IMR-90 (cell line): ENCODE results near the gene CECR2.

Experiments
- BHLHE40 ChIP-seq: fragments of 150-350 bp; IDR thresholded peaks from 2 replicates; pipeline ENCODE4 v1.6.1; 2016; ENCODE audit warnings: mild to moderate bottlenecking, low read depth, low read length
- CEBPB ChIP-seq: IDR thresholded peaks from 2 replicates; pipeline ENCODE4 v1.6.1; 2012; ENCODE audit warnings: low read depth, low read length, improper control_type of control experiment
- CHD1 ChIP-seq: IDR thresholded peaks from 2 replicates; pipeline ENCODE4 v1.6.1; 2012; ENCODE audit warnings: low read depth, low read length, improper control_type of control experiment
- CTCF ChIP-seq: conservative IDR thresholded peaks from 2 replicates; pipeline ENCODE4 v1.5.1; 2012; ENCODE audit warnings: mild to moderate bottlenecking, low read depth, low read length, improper control_type of control experiment
- FOS ChIP-seq: fragments of 150-350 bp; IDR thresholded peaks from 2 replicates; pipeline ENCODE4 v1.6.1; 2016; ENCODE audit warnings: low read depth, low read length
- MAFK ChIP-seq: IDR thresholded peaks from 2 replicates; pipeline ENCODE4 v1.6.1; 2012; ENCODE audit warnings: low read depth, low read length, improper control_type of control experiment
- MAZ ChIP-seq: IDR thresholded peaks from 2 replicates; pipeline ENCODE4 v1.6.1; 2012; ENCODE audit warnings: low read depth, mild to moderate bottlenecking, low read length, improper control_type of control experiment, moderate library complexity, borderline replicate concordance
- NFE2L2 ChIP-seq: fragments of 150-350 bp; IDR thresholded peaks from 2 replicates; pipeline ENCODE4 v1.6.1; 2016; ENCODE audit warnings: low read depth, mild to moderate bottlenecking, low read length
- POLR2A ChIP-seq: IDR thresholded peaks from 2 replicates; pipeline ENCODE4 v1.6.1; 2012; ENCODE audit warnings: mild to moderate bottlenecking, low read depth, low read length
- RAD21 ChIP-seq: IDR thresholded peaks from 2 replicates; pipeline ENCODE4 v1.6.1; 2012; ENCODE audit warnings: low read length, improper control_type of control experiment
- RFX5 ChIP-seq: IDR thresholded peaks from 2 replicates; pipeline ENCODE4 v1.8.0; 2012; ENCODE audit warnings: low read depth, mild to moderate bottlenecking, low read length, moderate library complexity
- TF ChIP-seq, protein P1 (sequence below): fragments of 150-350 bp; IDR thresholded peaks from 2 replicates; pipeline ENCODE4 v1.6.1; 2017; ENCODE audit warnings: mild to moderate bottlenecking, antibody characterized with exemption, low read length, low read depth

GRCh38 chr22:17548756-17549035 lies 179.4 kb downstream of the CECR2 start:
- TF ChIP-seq CTCF (no peak), CEBPB (no peak), FOS (no peak), MAZ (no peak), NFE2L2 (no peak), CHD1 (no peak), POLR2A (no peak), RFX5 (no peak), MAFK (no peak), RAD21 (no peak), BHLHE40 (no peak)
- TF ChIP-seq, protein P1, sequence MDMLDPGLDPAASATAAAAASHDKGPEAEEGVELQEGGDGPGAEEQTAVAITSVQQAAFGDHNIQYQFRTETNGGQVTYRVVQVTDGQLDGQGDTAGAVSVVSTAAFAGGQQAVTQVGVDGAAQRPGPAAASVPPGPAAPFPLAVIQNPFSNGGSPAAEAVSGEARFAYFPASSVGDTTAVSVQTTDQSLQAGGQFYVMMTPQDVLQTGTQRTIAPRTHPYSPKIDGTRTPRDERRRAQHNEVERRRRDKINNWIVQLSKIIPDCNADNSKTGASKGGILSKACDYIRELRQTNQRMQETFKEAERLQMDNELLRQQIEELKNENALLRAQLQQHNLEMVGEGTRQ, result no peak
